Endothelial cell of umbilical vein (primary cell): ENCODE results near the gene ADGRL3. TPM values are rescaled to one million over a fixed set of nuclear protein-coding genes. Genes with fewer than 3 reads are reported as not detected.

Experiments
- BruUV-seq: library from RNA; stranded (reverse); fragments of 400-500 nt; replicated peaks from 2 replicates; lab custom pipeline; 2021; lab: Mats Ljungman, UMichigan
- CTCF ChIA-PET: fragments of 300-600, 350-600 bp; sonication (Branson Sonifier 250); formaldehyde crosslinking; loops from one replicate; lab custom pipeline; 2021; ENCODE audit warnings: antibody characterized with exemption, inconsistent platforms; lab: Charles Lee
- POLR2A ChIA-PET: fragments of 300-600, 350-600 bp; sonication (Branson Sonifier 250); formaldehyde crosslinking; loops from one replicate; lab custom pipeline; 2021; ENCODE audit warnings: antibody characterized with exemption, inconsistent platforms; lab: Charles Lee
- DNase-seq: peaks from one replicate; pipeline ENCODE4 v3.0.0-alpha.2; 2011; ENCODE audit warnings: low read depth, low spot score
- FAIRE-seq: peaks from 2 replicates; lab custom pipeline; 2011; peaks lifted over from hg19 to GRCh38; lab: Jason Lieb, UNC
- H2AFZ ChIP-seq: 2 replicates; pipeline ENCODE4 v1.6.0; 2012; ENCODE audit warnings: low read depth, low read length, control low read depth, inconsistent platforms
- H3K27ac ChIP-seq: 2 replicates; pipeline ENCODE4 v1.5.1; 2011; ENCODE audit warnings: low read depth, mild to moderate bottlenecking, control low read depth, low read length, moderate library complexity; ENCODE audit not compliant: insufficient read depth
- H3K27me3 ChIP-seq, 2 experiments: 2 replicates each; pipeline versions ENCODE4 v1.6.0 to v1.6.1; 2011; ENCODE audit warnings: low read length in 2 of 2, mixed read lengths in 1 of 2; ENCODE audit not compliant: control insufficient read depth in 2 of 2, insufficient read depth in 2 of 2
- H3K36me3 ChIP-seq, 2 experiments: 2 replicates in 1 of 2; 3 replicates in 1 of 2; pipeline ENCODE4 v1.5.1; 2011; ENCODE audit warnings: low read length in 2 of 2, mild to moderate bottlenecking in 1 of 2, moderate library complexity in 1 of 2; ENCODE audit not compliant: control insufficient read depth in 2 of 2, insufficient read depth in 2 of 2; ENCODE audit errors: extremely low read depth in 1 of 2
- H3K4me1 ChIP-seq: 3 replicates; pipeline ENCODE4 v1.5.1; 2011; ENCODE audit warnings: mild to moderate bottlenecking, low read length; ENCODE audit not compliant: control insufficient read depth, insufficient read depth; ENCODE audit errors: extremely low read depth
- H3K4me2 ChIP-seq: 2 replicates; pipeline ENCODE4 v1.6.1; 2011; ENCODE audit warnings: low read length, control low read depth, mixed read lengths; ENCODE audit not compliant: insufficient read depth
- H3K4me3 ChIP-seq, 3 experiments: fragments of 200-600 bp in 1 of 3; sonication (generic), shearing (Covaris generic) in 1 of 3; replicated peaks in 1 of 3; 2 replicates each; pipeline ENCODE4 v1.5.1; 2011 to 2016; ENCODE audit warnings: control low read depth in 3 of 3, low read length in 3 of 3, mild to moderate bottlenecking in 2 of 3, inconsistent platforms in 1 of 3, low read depth in 1 of 3, moderate library complexity in 1 of 3; ENCODE audit not compliant: insufficient read depth in 1 of 3
- H3K79me2 ChIP-seq: 2 replicates; pipeline ENCODE4 v1.6.0; 2012; ENCODE audit warnings: low read length, inconsistent platforms; ENCODE audit not compliant: control insufficient read depth, insufficient read depth
- H3K9ac ChIP-seq: replicated peaks from 2 replicates; pipeline ENCODE3; 2011; ENCODE audit warnings: low read length, control low read depth; ENCODE audit not compliant: insufficient read depth; ENCODE audit errors: extremely low read depth
- H3K9me1 ChIP-seq: replicated peaks from 3 replicates; pipeline ENCODE4 v1.6.0; 2011; ENCODE audit warnings: mild to moderate bottlenecking, low read length; ENCODE audit not compliant: control insufficient read depth, insufficient read depth; ENCODE audit errors: extremely low read depth
- H3K9me3 ChIP-seq: replicated peaks from 2 replicates; pipeline ENCODE4 v1.5.1; 2012; ENCODE audit warnings: low read length, inconsistent platforms; ENCODE audit not compliant: control insufficient read depth, insufficient read depth
- H4K20me1 ChIP-seq: replicated peaks from 2 replicates; pipeline ENCODE3; 2011; ENCODE audit warnings: mild to moderate bottlenecking, low read length; ENCODE audit not compliant: control insufficient read depth, insufficient read depth; ENCODE audit errors: extremely low read depth
- CTCF ChIP-seq, 2 donors: IDR thresholded peaks; 1 replicate in 1 of 2; 2 replicates in 1 of 2; pipeline ENCODE4 v1.5.1; 2011; ENCODE audit warnings: low read length in 2 of 2, mild to moderate bottlenecking in 2 of 2, moderate library complexity in 2 of 2, control low read depth in 1 of 2, inconsistent platforms in 1 of 2, low read depth in 1 of 2; ENCODE audit not compliant: insufficient read depth in 1 of 2; ENCODE audit errors: extremely low read depth in 1 of 2
- EZH2 ChIP-seq: IDR thresholded peaks from 2 replicates; pipeline ENCODE4 v1.6.1; 2012; ENCODE audit warnings: borderline replicate concordance, low read depth, mild to moderate bottlenecking, moderate library complexity, low read length, inconsistent platforms; ENCODE audit not compliant: severe bottlenecking
- FOS ChIP-seq: IDR thresholded peaks from 2 replicates; pipeline ENCODE4 v1.6.1; 2011; ENCODE audit warnings: mild to moderate bottlenecking, low read length, moderate library complexity, borderline replicate concordance; ENCODE audit not compliant: insufficient read depth
- GATA2 ChIP-seq: IDR thresholded peaks from 2 replicates; pipeline ENCODE4 v1.7.0; 2011; ENCODE audit warnings: low read depth, mild to moderate bottlenecking, moderate library complexity, mixed read lengths, low read length; ENCODE audit not compliant: insufficient read length, insufficient read depth
- JUN ChIP-seq: IDR thresholded peaks from 2 replicates; pipeline ENCODE4 v1.6.1; 2011; ENCODE audit warnings: borderline replicate concordance, low read depth; ENCODE audit not compliant: insufficient read length, insufficient read depth
- MAX ChIP-seq: IDR thresholded peaks from 2 replicates; pipeline ENCODE4 v1.6.1; 2011; ENCODE audit not compliant: insufficient read depth, insufficient read length
- MYC ChIP-seq: IDR thresholded peaks from one replicate; pipeline ENCODE4 v1.6.1; 2011; ENCODE audit warnings: mild to moderate bottlenecking, low read depth, low read length
- POLR2A ChIP-seq: IDR thresholded peaks from 2 replicates; pipeline ENCODE4 v1.6.1; 2012; ENCODE audit warnings: low read depth, mild to moderate bottlenecking, control low read depth, low read length
- POLR2AphosphoS5 ChIP-seq: IDR thresholded peaks from 2 replicates; pipeline ENCODE4 v1.6.1; 2012; ENCODE audit warnings: low read depth, mild to moderate bottlenecking, control low read depth, low read length, moderate library complexity; ENCODE audit not compliant: insufficient read depth
- dilution Hi-C: fragments of 300-500 bp; cut with MboI; formaldehyde crosslinking; loops from one replicate; pipeline ENCODE4 v1.15.0; 2019; ENCODE audit warnings: low sequenced_read_pairs; ENCODE audit not compliant: extremely low pct_ligation_motif_present
- intact Hi-C: fragments of 100-400 bp; cut with micrococcal nuclease; formaldehyde crosslinking; loops from one replicate; pipeline ENCODE4 v1.10.0; 2022
- polyA plus RNA-seq, 4 experiments: library from polyadenylated mRNA; depleted of rRNA in 3 of 4; stranded (reverse) in 3 of 4; unstranded in 1 of 4; fragments of >200 nt; gene quantifications; 2 replicates each; pipeline versions ENCODE4 v1.2.1 to v1.2.3, GENCODE V29; 2011 to 2012; ENCODE audit warnings: missing spikeins in 1 of 4
- total RNA-seq: library from RNA; stranded (reverse); gene quantifications from 2 replicates; pipeline ENCODE4 v1.2.3, GENCODE V29; 2021

The ADGRL3 gene
- total and polyA plus RNA-seq, 2 donors (not counting 3 experiments of a cell fraction or from before 2014, with no cell fraction given), result not detected

GRCh38 chr4:61528595-61528994 lies 328.5 kb downstream of the ADGRL3 start:
- no peak for TF ChIP-seq CTCF (IDR thresholded peaks at IDR 0.05; ENCODE audit: extremely low read depth in 1 of 2, insufficient read depth in 1 of 2, low read depth in 1 of 2, low read length in 2 of 2)
- no peak for TF ChIP-seq MYC
- TF ChIP-seq EZH2, result no peak
- no peak for TF ChIP-seq POLR2A
- TF ChIP-seq GATA2, result no peak
- TF ChIP-seq POLR2AphosphoS5, result no peak
- TF ChIP-seq MAX, result no peak
- no peak for TF ChIP-seq JUN
- no peak for TF ChIP-seq FOS
- dilution Hi-C loops, result no loop called here
- Histone ChIP-seq H3K4me2 (no peak overlapping the region), H3K27ac (no peak overlapping the region), H3K9ac (no peak overlapping the region), H3K79me2 (no peaks in the 10 kb centered on the region), H3K4me3 (no peak overlapping the region), H2AFZ (no peak overlapping the region), H3K4me1 (no peaks in the 10 kb centered on the region), H3K27me3 (no peaks in the 10 kb centered on the region), H4K20me1 (no peaks in the 10 kb centered on the region), H3K36me3 (no peaks in the 10 kb centered on the region), H3K9me1 (no peaks in the 10 kb centered on the region), H3K9me3 (no peaks in the 10 kb centered on the region)
- ChIA-PET CTCF (no interaction called here), POLR2A (no interaction called here)
- FAIRE-seq (no peak), DNase-seq (no peak)
- intact Hi-C loops, result no loop called here
- BruUV-seq, result no TSS peak
